ENCODE results near the gene CYP21A2. TPM values are rescaled to one million over a fixed set of nuclear protein-coding genes. Genes with fewer than 3 reads are reported as not detected.

Gene CYP21A2
- total RNA-seq, 2 experiments from 2014 or later, result not detected

GRCh38 chr6:32089082-32089828, 51.0 kb downstream of the CYP21A2 start:
- CTCF ChIA-PET (ENCODE audit: unreplicated experiment), result no interaction called here
- Histone ChIP-seq H3K79me2 (ENCODE audit: insufficient read depth, low read depth, low read length) (no peaks in the 10 kb centered on the region), H2AFZ (ENCODE audit: low read length) (no peak overlapping the region), H4K20me1 (ENCODE audit: insufficient read depth, low read length) (no peaks in the 10 kb centered on the region), H3K9me2 (ENCODE audit: insufficient read depth, low read length) (no peaks in the 10 kb centered on the region), H3K9me3 (ENCODE audit: low read length) (no peaks in the 10 kb centered on the region), H3K4me2 (ENCODE audit: low read length) (no peak overlapping the region), H3K4me1 (ENCODE audit: insufficient read depth, low read length, poor library complexity, severe bottlenecking) (no peaks in the 10 kb centered on the region), H3K27ac (ENCODE audit: low read depth, low read length, poor library complexity, severe bottlenecking) (no peak overlapping the region), H3K4me3 (ENCODE audit: low read depth, low read length, poor library complexity, severe bottlenecking) (no peak overlapping the region), H3K36me3 (ENCODE audit: insufficient read depth, low read length) (no peaks in the 10 kb centered on the region)
- TF ChIP-seq CTCF (conservative IDR thresholded peaks at IDR 0.05; ENCODE audit: low read length) (no peak), EZH2phosphoT487 (IDR thresholded peaks at IDR 0.05; ENCODE audit: borderline replicate concordance, low read depth, low read length) (no peak)
- intact Hi-C loops (cut with micrococcal nuclease; ENCODE audit: unreplicated experiment), result no loop called here
- BruUV-seq (replicated peaks), result no TSS peak
- no peak for DNase-seq (ENCODE audit: low spot score)
- POLR2A ChIA-PET, result no interaction called here

Small RNA genes lying within 50 kb of the gene (small RNA-seq; reads per million reads assigned to genes)
- gene RNA5SP206, result 0.16 reads per million

Other genes starting within 250 kb of the CYP21A2 start
- gene VARS1, start 242.7 kb upstream of the CYP21A2 start, total RNA-seq (2014; rRNA removed; shearing (Covaris generic)), result 47.0 and 51.2 TPM in 2 replicates
- 118 and 137 TPM in 2 replicates for gene VARS1, start 242.7 kb upstream of the CYP21A2 start, total RNA-seq (2022)
- 65.2 and 78.4 TPM in 2 replicates for gene LSM2, start 231.4 kb upstream of the CYP21A2 start, total RNA-seq (2014; rRNA removed; shearing (Covaris generic))
- gene LSM2, start 231.4 kb upstream of the CYP21A2 start, total RNA-seq (2022), result 78.0 and 82.6 TPM in 2 replicates
- gene HSPA1L, start 223.1 kb upstream of the CYP21A2 start, total RNA-seq (2014; rRNA removed; shearing (Covaris generic)), result 0.19 TPM in 1 of 2 replicates, not detected in the other
- 0.15 and 0.49 TPM in 2 replicates for gene HSPA1L, start 223.1 kb upstream of the CYP21A2 start, total RNA-seq (2022)
- 0.22 and 0.41 TPM in 2 replicates for gene HSPA1A, start 222.9 kb upstream of the CYP21A2 start, total RNA-seq (2014; rRNA removed; shearing (Covaris generic))
- 0.81 and 2.2 TPM in 2 replicates for gene HSPA1A, start 222.9 kb upstream of the CYP21A2 start, total RNA-seq (2022)
- gene HSPA1B, start 210.7 kb upstream of the CYP21A2 start, total RNA-seq (2014; rRNA removed; shearing (Covaris generic)), result 160 and 177 TPM in 2 replicates
- gene HSPA1B, start 210.7 kb upstream of the CYP21A2 start, total RNA-seq (2022), result 40.1 and 60.9 TPM in 2 replicates
- gene NEU1, start 175.6 kb upstream of the CYP21A2 start, total RNA-seq (2014; rRNA removed; shearing (Covaris generic)), result 5.5 and 7.0 TPM in 2 replicates
- 10.6 and 13.4 TPM in 2 replicates for gene NEU1, start 175.6 kb upstream of the CYP21A2 start, total RNA-seq (2022)
- gene SLC44A4, start 159.4 kb upstream of the CYP21A2 start, total RNA-seq (2014; rRNA removed; shearing (Covaris generic)), result not detected in 2 replicates
- not detected in 2 replicates for gene SLC44A4, start 159.4 kb upstream of the CYP21A2 start, total RNA-seq (2022)
- gene EHMT2, start 140.7 kb upstream of the CYP21A2 start, total RNA-seq (2014; rRNA removed; shearing (Covaris generic)), result 49.5 and 55.1 TPM in 2 replicates
- 70.4 and 76.8 TPM in 2 replicates for gene EHMT2, start 140.7 kb upstream of the CYP21A2 start, total RNA-seq (2022)
- 12.8 and 17.6 TPM in 2 replicates for gene ZBTB12, start 136.3 kb upstream of the CYP21A2 start, total RNA-seq (2014; rRNA removed; shearing (Covaris generic))
- gene ZBTB12, start 136.3 kb upstream of the CYP21A2 start, total RNA-seq (2022), result 20.2 and 21.0 TPM in 2 replicates
- gene C2, start 110.7 kb upstream of the CYP21A2 start, total RNA-seq (2014; rRNA removed; shearing (Covaris generic)), result 3.1 and 3.4 TPM in 2 replicates
- gene C2, start 110.7 kb upstream of the CYP21A2 start, total RNA-seq (2022), result 4.4 and 8.7 TPM in 2 replicates
- 1.1 TPM in 1 of 2 replicates, not detected in the other for gene CFB, start 92.3 kb upstream of the CYP21A2 start, total RNA-seq (2014; rRNA removed; shearing (Covaris generic))
- gene CFB, start 92.3 kb upstream of the CYP21A2 start, total RNA-seq (2022), result 1.2 and 2.4 TPM in 2 replicates
- gene NELFE, start 79.4 kb upstream of the CYP21A2 start, total RNA-seq (2014; rRNA removed; shearing (Covaris generic)), result 94.8 and 134 TPM in 2 replicates
- gene NELFE, start 79.4 kb upstream of the CYP21A2 start, total RNA-seq (2022), result 76.1 and 77.8 TPM in 2 replicates
- 45.8 and 62.2 TPM in 2 replicates for gene SKIC2, start 79.2 kb upstream of the CYP21A2 start, total RNA-seq (2014; rRNA removed; shearing (Covaris generic))
- gene SKIC2, start 79.2 kb upstream of the CYP21A2 start, total RNA-seq (2022), result 69.8 and 77.5 TPM in 2 replicates
- gene DXO, start 66.3 kb upstream of the CYP21A2 start, total RNA-seq (2014; rRNA removed; shearing (Covaris generic)), result 34.9 and 36.5 TPM in 2 replicates
- gene DXO, start 66.3 kb upstream of the CYP21A2 start, total RNA-seq (2022), result 17.5 and 28.0 TPM in 2 replicates
- gene C4A, start 56.4 kb upstream of the CYP21A2 start, total RNA-seq (2014; rRNA removed; shearing (Covaris generic)), result 2.2 and 2.9 TPM in 2 replicates
- 4.8 and 6.6 TPM in 2 replicates for gene C4A, start 56.4 kb upstream of the CYP21A2 start, total RNA-seq (2022)
- gene C4B, start 23.6 kb upstream of the CYP21A2 start, total RNA-seq (2014; rRNA removed; shearing (Covaris generic)), result 2.5 and 2.9 TPM in 2 replicates
- 3.7 and 4.2 TPM in 2 replicates for gene C4B, start 23.6 kb upstream of the CYP21A2 start, total RNA-seq (2022)
- gene TNXB, start 70.9 kb downstream of the CYP21A2 start, total RNA-seq (2014; rRNA removed; shearing (Covaris generic)), result 1.7 and 7.1 TPM in 2 replicates
- gene TNXB, start 70.9 kb downstream of the CYP21A2 start, total RNA-seq (2022), result 9.2 and 10.5 TPM in 2 replicates
- 44.8 and 57.7 TPM in 2 replicates for gene ATF6B, start 89.8 kb downstream of the CYP21A2 start, total RNA-seq (2014; rRNA removed; shearing (Covaris generic))
- gene ATF6B, start 89.8 kb downstream of the CYP21A2 start, total RNA-seq (2022), result 122 and 125 TPM in 2 replicates
- 10.1 and 11.6 TPM in 2 replicates for gene FKBPL, start 91.9 kb downstream of the CYP21A2 start, total RNA-seq (2014; rRNA removed; shearing (Covaris generic))
- 8.2 and 8.4 TPM in 2 replicates for gene FKBPL, start 91.9 kb downstream of the CYP21A2 start, total RNA-seq (2022)
- gene PRRT1, start 113.5 kb downstream of the CYP21A2 start, total RNA-seq (2014; rRNA removed; shearing (Covaris generic)), result 0.13 and 0.47 TPM in 2 replicates
- gene PRRT1, start 113.5 kb downstream of the CYP21A2 start, total RNA-seq (2022), result 2.4 and 3.5 TPM in 2 replicates
- 111 and 130 TPM in 2 replicates for gene PPT2, start 115.7 kb downstream of the CYP21A2 start, total RNA-seq (2014; rRNA removed; shearing (Covaris generic))
- gene PPT2, start 115.7 kb downstream of the CYP21A2 start, total RNA-seq (2022), result 34.1 and 39.0 TPM in 2 replicates
- gene EGFL8, start 126.2 kb downstream of the CYP21A2 start, total RNA-seq (2014; rRNA removed; shearing (Covaris generic)), result 7.4 and 11.4 TPM in 2 replicates
- gene EGFL8, start 126.2 kb downstream of the CYP21A2 start, total RNA-seq (2022), result 21.6 and 23.0 TPM in 2 replicates
- gene AGPAT1, start 137.7 kb downstream of the CYP21A2 start, total RNA-seq (2014; rRNA removed; shearing (Covaris generic)), result 18.0 and 24.5 TPM in 2 replicates
- 28.1 and 30.1 TPM in 2 replicates for gene AGPAT1, start 137.7 kb downstream of the CYP21A2 start, total RNA-seq (2022)
- gene RNF5, start 140.0 kb downstream of the CYP21A2 start, total RNA-seq (2014; rRNA removed; shearing (Covaris generic)), result 51.3 and 59.9 TPM in 2 replicates
- gene RNF5, start 140.0 kb downstream of the CYP21A2 start, total RNA-seq (2022), result 50.6 and 56.1 TPM in 2 replicates
- gene AGER, start 145.8 kb downstream of the CYP21A2 start, total RNA-seq (2014; rRNA removed; shearing (Covaris generic)), result 6.6 and 6.7 TPM in 2 replicates
- 26.9 and 29.9 TPM in 2 replicates for gene AGER, start 145.8 kb downstream of the CYP21A2 start, total RNA-seq (2022)
- gene PBX2, start 151.8 kb downstream of the CYP21A2 start, total RNA-seq (2014; rRNA removed; shearing (Covaris generic)), result 23.1 and 23.7 TPM in 2 replicates
- gene PBX2, start 151.8 kb downstream of the CYP21A2 start, total RNA-seq (2022), result 77.3 and 80.5 TPM in 2 replicates
- gene GPSM3, start 154.2 kb downstream of the CYP21A2 start, total RNA-seq (2014; rRNA removed; shearing (Covaris generic)), result 94.4 and 101 TPM in 2 replicates
- gene GPSM3, start 154.2 kb downstream of the CYP21A2 start, total RNA-seq (2022), result 99.9 and 100 TPM in 2 replicates
- 0.93 and 1.4 TPM in 2 replicates for gene NOTCH4, start 185.7 kb downstream of the CYP21A2 start, total RNA-seq (2014; rRNA removed; shearing (Covaris generic))
- 2.1 and 2.4 TPM in 2 replicates for gene NOTCH4, start 185.7 kb downstream of the CYP21A2 start, total RNA-seq (2022)

Data from OCI-LY7 (cell line).